Uterus (tissue), 2 donors: ENCODE results near the gene EIF2B4.

ENCODE experiments used
- CTCF ChIP-seq, 4 experiments: fragments of 200-600 bp in 2 of 4; fragments of 450-650 bp in 2 of 4; sonication (generic) in 2 of 4; IDR thresholded peaks; one replicate each; pipeline ENCODE4 v1.5.1; 2016 to 2019; ENCODE audit warnings: antibody characterized with exemption in 4 of 4, mild to moderate bottlenecking in 2 of 4, moderate library complexity in 1 of 4
- POLR2A ChIP-seq, 2 donors: fragments of 450-650 bp; IDR thresholded peaks; one replicate each; pipeline ENCODE4 v1.6.1; 2016; ENCODE audit warnings: antibody characterized with exemption in 2 of 2, mild to moderate bottlenecking in 1 of 2, moderate library complexity in 1 of 2

GRCh38 chr2:27378809-27379290, 8.7 kb upstream of the EIF2B4 start:
- no peak for TF ChIP-seq POLR2A (IDR thresholded peaks at IDR 0.05)
- TF ChIP-seq CTCF (IDR thresholded peaks at IDR 0.05): no peak
